DND-41 (cell line): ENCODE results near the gene NAXD.

Experiments
- CTCF ChIP-seq: IDR thresholded peaks from 2 replicates; pipeline ENCODE4 v1.5.1; 2012; ENCODE audit warnings: borderline replicate concordance, low read length, moderate library complexity, mild to moderate bottlenecking; ENCODE audit not compliant: poor library complexity, severe bottlenecking; ENCODE audit errors: extremely low read depth
- EZH2 ChIP-seq: IDR thresholded peaks from 3 replicates; pipeline ENCODE4 v1.6.1; 2012; ENCODE audit warnings: borderline replicate concordance, low read depth, mild to moderate bottlenecking, moderate library complexity, low read length, inconsistent platforms; ENCODE audit not compliant: severe bottlenecking

- TF ChIP-seq EZH2 (no peak), CTCF (no peak)
These were observed 42.6 kb upstream of the NAXD start for GRCh38 chr13:110572778-110573118.
